Stimulated activated CD4-positive, alpha-beta T cell treated with anti-CD3 and anti-CD28 coated beads, TNF-alpha, amount 100 ng/mL, for 1 hour (primary cell): Measurements from ENCODE around the gene CCDC146.
"Not testable (repeated sequence)": the region's sequence is repeated elsewhere in the genome, so short reads cannot be mapped to it uniquely, and the experiment has no call there.

ENCODE experiments used
- DNase-seq, 3 donors: peaks; one replicate each; pipeline ENCODE4 v3.0.0-alpha.2; 2020; ENCODE audit warnings: low read depth in 3 of 3, low spot score in 1 of 3

CCDC146 gene

GRCh38 chr7:77152232-77152631, 29.8 kb downstream of the CCDC146 start:
- DNase-seq = not testable (repeated sequence)

- DNase-seq = not testable (repeated sequence)
Measured at GRCh38 chr7:77154917-77155464, 32.6 kb downstream of the CCDC146 start.

GRCh38 chr7:77155601-77156377, 33.4 kb downstream of the CCDC146 start:
- DNase-seq = not testable (repeated sequence)

- not testable (repeated sequence) for DNase-seq
Measured at GRCh38 chr7:77157034-77157433, 34.6 kb downstream of the CCDC146 start.

- no peak for DNase-seq
Measured at GRCh38 chr7:77157446-77157845, 35.0 kb downstream of the CCDC146 start.

GRCh38 chr7:77171073-77171472, 48.7 kb downstream of the CCDC146 start:
- not testable (repeated sequence) for DNase-seq

GRCh38 chr7:77172437-77173172, 50.2 kb downstream of the CCDC146 start:
- not testable (repeated sequence) for DNase-seq

- not testable (repeated sequence) for DNase-seq
Measured at GRCh38 chr7:77174418-77174817, 52.0 kb downstream of the CCDC146 start.

GRCh38 chr7:77175274-77175800, 52.9 kb downstream of the CCDC146 start:
- not testable (repeated sequence) for DNase-seq

GRCh38 chr7:77177321-77177904, 55.0 kb downstream of the CCDC146 start:
- DNase-seq = not testable (repeated sequence)

- DNase-seq = not testable (repeated sequence)
Measured at GRCh38 chr7:77178024-77178423, 55.6 kb downstream of the CCDC146 start.

GRCh38 chr7:77181015-77181595, 58.7 kb downstream of the CCDC146 start:
- DNase-seq = no peak

- DNase-seq = no peak
Measured at GRCh38 chr7:77181734-77182133, 59.3 kb downstream of the CCDC146 start.

GRCh38 chr7:77182261-77182660, 59.8 kb downstream of the CCDC146 start:
- DNase-seq = no peak

- DNase-seq = no peak
Measured at GRCh38 chr7:77184463-77184862, 62.0 kb downstream of the CCDC146 start.

GRCh38 chr7:77184990-77185389, 62.6 kb downstream of the CCDC146 start:
- DNase-seq = no peak

- no peak for DNase-seq
Measured at GRCh38 chr7:77185866-77186265, 63.5 kb downstream of the CCDC146 start.

- no peak for DNase-seq
Measured at GRCh38 chr7:77188731-77189437, 66.5 kb downstream of the CCDC146 start.

GRCh38 chr7:77197141-77197540, 74.7 kb downstream of the CCDC146 start:
- no peak for DNase-seq
